ENCODE measurements around the gene OCA2. TPM values are rescaled to one million over a fixed set of nuclear protein-coding genes. Genes with fewer than 3 reads are reported as not detected.

Gene OCA2
- total and polyA plus RNA-seq, 2 donors from 2014 or later = 0.45 to 2.5 TPM

GRCh38 chr15:27752691-27753090, 346.4 kb downstream of the OCA2 start:
- DNase-seq = no peak
- intact Hi-C loops (cut with DNase I) = no loop called here

GRCh38 chr15:27747997-27748396, 351.1 kb downstream of the OCA2 start:
- TF ChIP-seq, protein P1, sequence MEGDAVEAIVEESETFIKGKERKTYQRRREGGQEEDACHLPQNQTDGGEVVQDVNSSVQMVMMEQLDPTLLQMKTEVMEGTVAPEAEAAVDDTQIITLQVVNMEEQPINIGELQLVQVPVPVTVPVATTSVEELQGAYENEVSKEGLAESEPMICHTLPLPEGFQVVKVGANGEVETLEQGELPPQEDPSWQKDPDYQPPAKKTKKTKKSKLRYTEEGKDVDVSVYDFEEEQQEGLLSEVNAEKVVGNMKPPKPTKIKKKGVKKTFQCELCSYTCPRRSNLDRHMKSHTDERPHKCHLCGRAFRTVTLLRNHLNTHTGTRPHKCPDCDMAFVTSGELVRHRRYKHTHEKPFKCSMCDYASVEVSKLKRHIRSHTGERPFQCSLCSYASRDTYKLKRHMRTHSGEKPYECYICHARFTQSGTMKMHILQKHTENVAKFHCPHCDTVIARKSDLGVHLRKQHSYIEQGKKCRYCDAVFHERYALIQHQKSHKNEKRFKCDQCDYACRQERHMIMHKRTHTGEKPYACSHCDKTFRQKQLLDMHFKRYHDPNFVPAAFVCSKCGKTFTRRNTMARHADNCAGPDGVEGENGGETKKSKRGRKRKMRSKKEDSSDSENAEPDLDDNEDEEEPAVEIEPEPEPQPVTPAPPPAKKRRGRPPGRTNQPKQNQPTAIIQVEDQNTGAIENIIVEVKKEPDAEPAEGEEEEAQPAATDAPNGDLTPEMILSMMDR (IDR thresholded peaks at IDR 0.05; ENCODE audit: borderline replicate concordance, extremely low read depth, insufficient read depth) = no peak
- H3K9me3 ChIP-seq (ENCODE audit: control insufficient read depth in 2 of 3, insufficient read depth in 1 of 3, low read length in 3 of 3) = no peaks in the 10 kb centered on the region
- H3K27me3 ChIP-seq (ENCODE audit: control insufficient read depth, insufficient read depth, low read length) = no peaks in the 10 kb centered on the region
- no peaks in the 10 kb centered on the region for H3K4me1 ChIP-seq (ENCODE audit: control insufficient read depth in 2 of 3, insufficient read depth in 2 of 3, low read depth in 1 of 3, low read length in 3 of 3)
- H3K36me3 ChIP-seq (ENCODE audit: control insufficient read depth in 2 of 3, insufficient read depth in 3 of 3, low read length in 3 of 3) = no peaks in the 10 kb centered on the region
- intact Hi-C loops (cut with DNase I) = no loop called here
- DNase-seq (no peak), FAIRE-seq (no peak)
- no peak overlapping the region for H3K27ac ChIP-seq (ENCODE audit: low read depth in 2 of 2, low read length in 2 of 2)
- H3K9ac ChIP-seq (ENCODE audit: low read length in 3 of 3) = no peak overlapping the region
- H3K4me3 ChIP-seq (ENCODE audit: low read length in 3 of 3) = no peak overlapping the region

More at GRCh38 chr15:27752691-27753090, 346.4 kb downstream of the OCA2 start:
- TF ChIP-seq, protein P1 (IDR thresholded peaks at IDR 0.05; ENCODE audit: borderline replicate concordance, extremely low read depth, insufficient read depth) = no peak
- FAIRE-seq = no peak
- Histone ChIP-seq H3K9me3 (ENCODE audit: control insufficient read depth in 2 of 3, insufficient read depth in 1 of 3, low read length in 3 of 3) (no peaks in the 10 kb centered on the region), H3K4me3 (ENCODE audit: low read length in 3 of 3) (no peak overlapping the region), H3K36me3 (ENCODE audit: control insufficient read depth in 2 of 3, insufficient read depth in 3 of 3, low read length in 3 of 3) (no peaks in the 10 kb centered on the region), H3K9ac (ENCODE audit: low read length in 3 of 3) (no peak overlapping the region), H3K27me3 (ENCODE audit: control insufficient read depth, insufficient read depth, low read length) (no peaks in the 10 kb centered on the region), H3K27ac (ENCODE audit: low read depth in 2 of 2, low read length in 2 of 2) (no peak overlapping the region), H3K4me1 (ENCODE audit: control insufficient read depth in 2 of 3, insufficient read depth in 2 of 3, low read depth in 1 of 3, low read length in 3 of 3) (no peaks in the 10 kb centered on the region)

DNA sequence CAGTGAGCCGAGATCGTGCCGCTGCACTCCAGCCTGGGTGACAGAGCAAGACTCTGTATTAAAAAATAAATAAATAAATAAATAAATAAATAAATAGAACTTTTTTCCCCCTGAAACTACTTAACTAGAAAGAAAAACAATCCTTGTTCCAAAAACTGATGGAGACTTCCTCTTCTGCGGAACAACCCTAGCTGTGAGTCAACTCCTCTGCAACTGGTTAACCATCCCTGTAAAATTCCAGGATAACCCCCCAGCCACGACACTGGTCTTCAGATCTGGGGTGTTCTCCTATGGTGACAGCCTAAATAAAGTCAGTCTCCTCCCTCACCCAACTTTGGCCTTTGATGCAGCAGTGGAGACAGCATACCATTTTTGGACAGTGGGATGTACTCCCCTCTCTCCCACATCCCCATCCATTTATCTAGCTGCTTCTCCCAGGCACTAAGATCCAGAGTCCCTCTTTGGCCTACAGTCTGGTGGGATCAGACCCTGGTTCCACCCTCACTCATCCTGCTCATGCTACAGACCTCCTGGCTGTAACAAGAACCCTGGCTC, 352.6 kb downstream of the OCA2 start:
- Histone ChIP-seq H3K4me3 (ENCODE audit: low read length in 3 of 3) (no peak overlapping the region), H3K36me3 (ENCODE audit: control insufficient read depth in 2 of 3, insufficient read depth in 3 of 3, low read length in 3 of 3) (no peaks in the 10 kb centered on the region), H3K27me3 (ENCODE audit: control insufficient read depth, insufficient read depth, low read length) (no peaks in the 10 kb centered on the region), H3K9ac (ENCODE audit: low read length in 3 of 3) (no peak overlapping the region), H3K9me3 (ENCODE audit: control insufficient read depth in 2 of 3, insufficient read depth in 1 of 3, low read length in 3 of 3) (no peaks in the 10 kb centered on the region), H3K4me1 (ENCODE audit: control insufficient read depth in 2 of 3, insufficient read depth in 2 of 3, low read depth in 1 of 3, low read length in 3 of 3) (no peaks in the 10 kb centered on the region), H3K27ac (ENCODE audit: low read depth in 2 of 2, low read length in 2 of 2) (no peak overlapping the region)
- TF ChIP-seq, protein P1 (IDR thresholded peaks at IDR 0.05; ENCODE audit: borderline replicate concordance, extremely low read depth, insufficient read depth) = no peak
- FAIRE-seq (no peak), DNase-seq (no peak)
- intact Hi-C loops (cut with DNase I) = no loop called here

DNA sequence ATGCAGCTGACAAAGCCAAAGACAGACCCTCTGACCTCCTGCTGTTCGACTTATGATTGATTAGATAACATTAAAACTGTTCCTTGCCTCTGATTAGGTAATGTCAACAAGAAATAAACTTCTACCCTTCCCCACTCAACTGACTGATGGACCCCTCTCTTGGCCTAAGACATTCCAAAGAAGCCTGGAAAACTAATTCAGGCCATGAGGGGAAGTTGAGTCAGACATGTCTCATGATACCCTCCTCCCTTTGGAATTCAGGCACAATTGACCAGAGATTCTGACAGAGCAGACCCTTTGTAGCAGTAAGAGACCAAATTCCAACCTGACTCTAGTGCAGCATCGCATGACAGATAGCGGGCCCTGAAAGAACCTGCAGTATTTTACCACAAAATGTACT, 354.5 kb downstream of the OCA2 start:
- Histone ChIP-seq H3K27me3 (ENCODE audit: control insufficient read depth, insufficient read depth, low read length) (no peaks in the 10 kb centered on the region), H3K4me1 (ENCODE audit: control insufficient read depth in 2 of 3, insufficient read depth in 2 of 3, low read depth in 1 of 3, low read length in 3 of 3) (no peaks in the 10 kb centered on the region), H3K9ac (ENCODE audit: low read length in 3 of 3) (no peak overlapping the region), H3K27ac (ENCODE audit: low read depth in 2 of 2, low read length in 2 of 2) (no peak overlapping the region), H3K4me3 (ENCODE audit: low read length in 3 of 3) (no peak overlapping the region), H3K9me3 (ENCODE audit: control insufficient read depth in 2 of 3, insufficient read depth in 1 of 3, low read length in 3 of 3) (no peaks in the 10 kb centered on the region), H3K36me3 (ENCODE audit: control insufficient read depth in 2 of 3, insufficient read depth in 3 of 3, low read length in 3 of 3) (no peaks in the 10 kb centered on the region)
- FAIRE-seq = no peak
- intact Hi-C loops (cut with DNase I) = no loop called here
- TF ChIP-seq, protein P1 (IDR thresholded peaks at IDR 0.05; ENCODE audit: borderline replicate concordance, extremely low read depth, insufficient read depth) = no peak
- DNase-seq = no peak
